HG02852 (cell line): ENCODE data around the gene CASZ1.

Source experiments
- ATAC-seq: cut with Tn5 transposase; IDR thresholded peaks from one replicate; pipeline ENCODE4 v1.9.1; 2021; ENCODE audit warnings: mild to moderate bottlenecking, moderate library complexity; ENCODE audit not compliant: unreplicated experiment

Gene CASZ1

DNA sequence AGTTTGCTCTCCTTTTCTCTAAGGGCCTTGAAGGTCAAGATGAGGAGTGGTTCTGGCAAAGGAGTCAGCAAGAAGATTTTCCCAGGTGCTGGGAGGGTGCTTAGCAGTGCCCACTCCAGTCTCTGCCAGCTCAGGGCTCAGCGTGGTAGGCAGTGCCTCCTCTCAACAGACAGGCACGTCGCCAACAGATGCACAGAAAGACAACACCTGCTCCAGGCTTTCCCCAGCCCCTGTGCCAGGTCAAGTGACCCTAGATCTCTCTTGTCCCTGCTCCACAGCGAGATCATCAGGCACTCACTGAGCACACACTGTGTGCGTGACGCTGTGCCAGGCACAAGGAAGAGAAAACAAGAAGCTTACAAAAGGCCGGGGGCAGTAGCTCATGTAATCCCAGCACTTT, 86.0 kb downstream of the CASZ1 start:
- no peak for ATAC-seq

DNA sequence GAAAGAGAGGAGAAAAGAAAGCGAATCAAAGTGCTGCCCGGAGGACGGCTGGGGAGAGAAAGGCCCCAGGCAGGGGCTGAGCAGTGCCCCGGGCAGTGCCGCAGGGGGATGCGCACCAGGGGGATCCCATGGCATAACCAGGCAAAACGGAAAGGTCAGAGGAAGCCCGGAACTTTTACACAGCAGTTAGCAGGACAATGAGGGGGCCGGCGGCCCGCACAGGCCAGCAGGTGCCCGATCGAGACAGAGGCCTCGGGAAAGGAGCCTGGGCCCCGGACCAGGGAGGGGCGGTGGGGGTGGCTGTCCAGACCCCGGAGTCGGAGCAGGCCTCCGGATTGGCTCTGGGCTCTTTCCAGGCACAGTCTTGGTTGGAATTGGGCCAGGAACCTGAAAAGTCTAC, 86.8 kb downstream of the CASZ1 start:
- ATAC-seq: no peak

DNA sequence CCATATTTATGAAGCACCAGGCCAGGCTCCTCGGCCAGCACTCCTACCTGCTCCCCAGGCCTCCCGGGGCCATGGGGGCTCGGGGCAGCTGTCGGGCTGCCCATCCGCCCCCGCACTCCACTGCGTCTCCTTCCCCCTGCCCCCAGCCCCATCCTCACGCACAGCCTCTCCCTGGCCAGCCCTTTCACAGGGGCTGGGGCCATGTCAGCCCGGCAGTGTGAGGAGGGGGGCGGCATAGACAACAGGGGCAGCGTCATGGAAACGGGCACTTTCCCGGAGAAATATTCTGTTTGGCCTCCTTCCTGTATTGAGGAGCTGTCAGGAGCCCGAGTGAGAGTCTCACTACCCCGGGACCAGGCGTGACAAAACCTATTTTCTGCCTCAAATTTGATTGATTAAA, 87.3 kb downstream of the CASZ1 start:
- no peak for ATAC-seq

DNA sequence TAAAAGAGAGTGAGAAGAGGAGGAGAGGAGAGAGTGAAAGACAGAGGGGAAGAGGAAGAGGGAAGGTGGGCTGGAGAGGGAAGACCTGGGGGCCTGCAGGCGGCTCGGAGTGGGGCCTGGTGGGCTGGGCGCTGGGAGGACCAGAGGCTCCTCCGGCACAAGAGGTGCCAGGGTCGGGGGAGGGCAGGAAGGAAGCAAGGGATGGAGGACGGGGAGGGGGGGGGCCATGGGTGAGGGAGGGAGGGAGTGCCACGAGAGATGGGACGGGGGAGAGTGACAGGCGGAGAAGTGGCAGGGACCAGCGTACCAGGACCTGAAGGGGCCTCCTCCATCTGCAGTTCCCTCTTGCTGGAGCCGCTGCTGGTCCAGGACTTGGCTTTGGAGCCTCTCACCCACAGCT, 87.7 kb downstream of the CASZ1 start:
- ATAC-seq: no peak

DNA sequence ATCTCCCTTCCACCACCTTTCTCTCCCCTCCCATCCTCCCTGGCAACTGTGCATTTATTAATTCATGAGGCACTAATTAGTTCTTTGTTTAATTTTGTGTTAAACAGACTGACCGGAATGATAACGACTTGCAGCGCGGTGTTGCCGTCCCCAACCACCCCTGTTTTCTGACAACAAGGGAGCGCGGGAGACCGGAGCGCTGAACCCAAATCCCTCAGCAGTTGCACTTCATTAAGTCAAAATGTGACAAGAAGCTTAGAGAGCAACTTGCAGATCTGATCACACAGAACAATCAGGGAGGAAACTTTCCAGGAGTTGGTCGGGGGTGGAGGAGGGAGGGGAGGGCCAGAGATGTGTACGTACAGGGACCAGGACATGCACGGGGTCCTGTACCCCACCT, 89.2 kb downstream of the CASZ1 start:
- ATAC-seq: no peak

DNA sequence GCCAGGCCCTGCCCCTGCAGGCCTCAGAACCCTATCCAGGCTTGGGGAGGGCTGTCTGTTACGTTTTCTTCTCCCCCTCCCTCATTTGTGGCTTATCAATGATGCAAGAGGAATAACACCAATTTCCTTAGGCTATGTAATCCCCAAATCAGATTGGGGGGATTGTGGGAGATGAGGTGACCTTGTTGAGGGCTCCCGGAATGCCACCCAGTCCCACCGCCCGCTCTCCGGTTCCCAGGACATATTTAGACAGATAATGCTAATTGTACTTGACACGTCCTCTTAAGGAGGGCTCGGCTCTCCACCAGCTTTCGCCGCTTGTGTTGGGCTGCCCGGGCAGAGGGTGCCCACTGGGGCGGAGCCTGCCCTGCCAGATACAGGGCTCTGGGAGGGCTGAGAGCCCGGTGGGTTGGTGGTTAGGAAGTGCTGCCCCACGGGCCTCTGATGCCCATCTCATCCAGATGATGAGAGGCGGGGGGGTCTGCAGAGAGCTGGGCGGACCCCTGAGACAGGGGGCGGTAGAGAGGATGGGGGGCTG, 90.0 kb downstream of the CASZ1 start:
- no peak for ATAC-seq

DNA sequence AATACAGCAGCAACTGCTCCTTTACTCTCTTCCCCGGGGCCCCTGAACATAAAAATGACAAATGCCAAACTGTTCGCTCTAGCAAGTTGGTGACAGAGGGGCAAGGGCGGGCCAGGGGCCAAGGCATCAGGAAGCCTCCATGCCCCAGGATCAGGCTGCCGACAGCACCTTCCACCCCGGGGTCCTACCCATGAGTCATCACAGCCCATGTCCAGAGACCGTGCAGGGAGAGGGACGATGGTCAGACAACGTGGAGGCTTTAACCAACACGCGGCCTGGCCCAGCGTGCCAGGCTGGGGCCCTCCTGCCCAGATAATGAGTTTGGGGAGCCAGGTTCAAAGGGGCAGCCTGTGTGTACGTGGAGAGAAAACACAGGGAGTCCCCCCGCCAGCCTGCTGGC, 90.5 kb downstream of the CASZ1 start:
- ATAC-seq: no peak

DNA sequence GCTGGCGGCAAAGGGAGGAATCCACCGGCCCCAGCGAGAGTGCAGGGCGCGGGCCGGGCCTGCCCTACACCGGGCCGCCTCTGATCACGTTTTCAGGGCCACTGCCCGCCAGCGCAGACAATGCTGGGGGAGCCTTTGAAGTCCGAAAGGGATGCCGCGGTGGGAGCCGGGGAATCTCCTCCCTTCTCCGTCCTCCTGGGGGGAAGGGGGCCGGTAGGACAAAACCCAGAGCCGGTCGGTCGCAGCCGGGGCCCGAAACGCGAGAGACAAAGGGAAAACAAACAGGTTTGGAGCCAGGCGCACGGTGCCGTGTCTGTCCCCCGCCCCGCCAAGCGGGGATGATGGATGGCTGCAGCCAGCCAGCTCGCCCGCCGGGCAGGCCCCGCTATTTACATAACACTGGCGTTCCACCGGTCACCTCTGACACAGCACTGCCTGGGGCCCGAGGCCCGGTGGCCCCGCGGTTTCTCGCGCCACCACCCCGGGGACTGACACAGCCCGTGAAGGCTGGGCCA, 92.0 kb downstream of the CASZ1 start:
- no peak for ATAC-seq

DNA sequence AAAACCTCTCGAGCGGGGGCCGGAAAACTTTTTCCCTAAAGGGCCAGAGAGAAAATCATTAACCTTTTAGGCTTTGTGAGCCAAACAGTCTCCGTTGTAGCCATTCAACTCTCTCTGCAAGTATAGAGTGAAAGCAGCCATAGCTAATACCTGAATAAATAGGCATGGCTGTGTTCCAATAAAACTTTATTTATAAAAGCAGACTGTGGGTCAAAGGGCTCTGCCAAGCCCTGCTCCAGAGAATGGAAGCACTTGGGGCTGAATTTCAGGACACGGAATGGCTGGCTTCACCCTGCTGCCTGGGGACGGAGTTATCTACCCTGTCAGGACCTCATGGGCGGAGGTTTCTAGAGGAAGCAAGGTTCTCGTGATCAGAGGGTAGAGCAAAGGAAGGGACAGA, 92.7 kb downstream of the CASZ1 start:
- ATAC-seq: no peak

DNA sequence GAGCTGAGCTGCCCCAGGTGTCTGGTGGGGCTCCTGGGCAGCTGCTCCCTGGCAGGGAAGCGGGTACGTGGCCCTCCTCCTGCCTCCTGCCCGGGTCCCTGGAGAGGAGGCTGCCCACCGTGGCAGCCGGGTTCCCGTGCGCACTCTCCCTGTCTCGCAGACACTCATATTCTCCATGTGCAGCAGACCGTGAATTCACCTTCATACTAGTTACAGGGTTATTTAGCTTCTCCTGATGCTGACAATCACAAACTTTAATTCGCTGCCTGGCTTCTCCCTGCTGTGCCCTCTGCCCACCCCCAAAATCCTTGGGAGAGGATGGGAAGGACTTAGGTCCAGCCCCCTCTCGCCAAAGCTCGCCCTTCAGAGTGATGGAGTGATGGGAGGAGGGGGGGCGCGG, 95.3 kb downstream of the CASZ1 start:
- ATAC-seq: no peak

DNA sequence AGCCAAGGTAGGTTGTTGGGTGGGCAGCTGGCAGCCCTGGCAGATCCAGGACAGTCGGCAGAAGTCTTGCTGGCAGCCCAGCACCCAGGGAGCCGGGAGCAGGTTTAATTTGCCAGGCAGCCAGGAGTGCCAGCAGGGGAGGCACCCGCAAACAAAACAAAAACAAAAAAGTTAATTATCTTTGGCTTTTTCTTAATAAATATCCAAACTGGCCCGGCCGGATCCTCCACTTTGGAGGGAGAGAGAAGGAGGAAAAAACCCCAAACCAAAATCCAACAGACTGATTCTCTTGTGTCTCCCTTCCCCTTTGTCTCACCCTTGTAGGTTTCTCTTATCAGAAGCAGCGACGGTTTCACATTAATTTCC, 97.0 kb downstream of the CASZ1 start:
- ATAC-seq: no peak

DNA sequence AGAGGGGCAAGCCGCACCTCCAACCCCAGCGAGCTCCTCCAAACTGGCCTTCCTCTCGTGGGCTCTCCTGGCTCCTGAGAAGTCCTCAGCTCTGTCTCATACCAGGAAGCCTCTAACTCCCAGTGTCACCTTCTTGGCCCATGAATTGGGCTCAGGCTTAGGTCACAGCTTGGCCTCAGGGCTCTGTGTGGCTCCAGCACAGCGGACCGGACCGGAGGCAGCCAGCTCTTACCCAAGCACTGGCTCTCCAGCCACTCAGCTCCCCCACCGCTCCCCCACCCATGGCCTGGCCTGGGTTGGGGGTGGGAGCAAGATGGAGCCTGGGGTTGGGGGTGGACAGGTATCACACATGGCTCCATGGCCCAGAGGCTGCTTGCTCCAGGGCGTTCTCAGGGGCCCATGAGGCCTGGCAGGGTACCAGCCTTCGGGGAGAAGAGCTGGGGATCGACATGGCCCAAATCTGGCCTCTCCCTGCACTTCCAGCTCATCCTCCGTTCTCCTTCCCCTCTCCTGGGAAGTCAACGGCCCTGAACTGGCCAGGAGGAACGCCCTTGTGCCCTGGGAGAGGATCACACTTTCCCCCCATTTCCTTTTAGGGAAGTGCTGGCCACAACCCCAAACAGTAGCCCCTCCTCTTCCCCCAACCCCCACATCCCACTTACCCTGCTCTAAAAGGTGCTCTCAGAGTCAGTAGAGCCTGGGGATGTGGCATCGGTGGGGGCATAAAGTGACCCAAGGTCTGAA, 97.5 kb downstream of the CASZ1 start:
- ATAC-seq: no peak

DNA sequence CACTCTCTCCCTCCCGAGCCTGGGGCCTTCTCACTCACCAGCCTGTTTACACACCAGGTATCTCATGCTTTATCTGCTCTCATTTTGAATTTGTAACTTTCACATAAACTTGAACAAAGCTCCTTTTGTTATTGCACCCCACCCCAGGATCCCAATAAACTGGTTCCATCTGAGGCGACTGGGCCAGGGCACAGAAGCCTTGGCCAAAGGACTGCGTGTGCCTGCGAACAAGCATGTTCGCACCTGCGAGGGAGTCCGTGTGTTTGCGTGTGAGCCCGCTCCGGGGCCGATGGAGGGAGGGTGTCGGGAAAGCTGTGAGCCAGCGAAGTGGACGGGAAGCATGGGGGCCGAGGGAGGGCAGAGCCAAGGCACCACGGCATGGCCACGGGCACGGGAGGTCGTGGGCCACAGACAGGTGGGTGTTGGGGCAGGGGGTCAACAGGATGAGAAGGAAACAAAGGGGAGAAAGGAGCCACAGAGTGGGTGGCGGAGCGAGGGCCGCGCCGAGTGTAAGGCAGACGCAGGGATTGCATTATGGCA, 98.8 kb downstream of the CASZ1 start:
- no peak for ATAC-seq

DNA sequence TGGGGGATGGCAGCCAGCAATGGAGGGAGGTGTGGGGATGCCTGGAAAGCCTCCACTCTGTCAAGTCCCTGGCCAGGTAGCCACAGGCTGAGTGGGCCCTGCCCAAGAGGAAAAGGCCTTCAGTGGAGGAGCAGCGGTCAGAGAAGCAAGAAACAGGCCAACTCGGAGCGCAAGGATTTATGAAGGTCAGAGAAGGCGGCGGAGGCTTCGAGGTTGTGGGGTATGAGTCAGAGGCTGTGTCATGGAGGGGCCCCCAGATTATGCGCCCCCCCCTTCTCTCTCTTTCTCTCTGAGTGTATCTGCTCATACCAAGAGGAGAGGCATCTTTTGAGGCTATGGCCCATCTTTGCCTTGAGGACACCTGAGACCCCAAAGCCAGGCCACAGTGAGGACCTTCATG, 99.5 kb downstream of the CASZ1 start:
- ATAC-seq: no peak

DNA sequence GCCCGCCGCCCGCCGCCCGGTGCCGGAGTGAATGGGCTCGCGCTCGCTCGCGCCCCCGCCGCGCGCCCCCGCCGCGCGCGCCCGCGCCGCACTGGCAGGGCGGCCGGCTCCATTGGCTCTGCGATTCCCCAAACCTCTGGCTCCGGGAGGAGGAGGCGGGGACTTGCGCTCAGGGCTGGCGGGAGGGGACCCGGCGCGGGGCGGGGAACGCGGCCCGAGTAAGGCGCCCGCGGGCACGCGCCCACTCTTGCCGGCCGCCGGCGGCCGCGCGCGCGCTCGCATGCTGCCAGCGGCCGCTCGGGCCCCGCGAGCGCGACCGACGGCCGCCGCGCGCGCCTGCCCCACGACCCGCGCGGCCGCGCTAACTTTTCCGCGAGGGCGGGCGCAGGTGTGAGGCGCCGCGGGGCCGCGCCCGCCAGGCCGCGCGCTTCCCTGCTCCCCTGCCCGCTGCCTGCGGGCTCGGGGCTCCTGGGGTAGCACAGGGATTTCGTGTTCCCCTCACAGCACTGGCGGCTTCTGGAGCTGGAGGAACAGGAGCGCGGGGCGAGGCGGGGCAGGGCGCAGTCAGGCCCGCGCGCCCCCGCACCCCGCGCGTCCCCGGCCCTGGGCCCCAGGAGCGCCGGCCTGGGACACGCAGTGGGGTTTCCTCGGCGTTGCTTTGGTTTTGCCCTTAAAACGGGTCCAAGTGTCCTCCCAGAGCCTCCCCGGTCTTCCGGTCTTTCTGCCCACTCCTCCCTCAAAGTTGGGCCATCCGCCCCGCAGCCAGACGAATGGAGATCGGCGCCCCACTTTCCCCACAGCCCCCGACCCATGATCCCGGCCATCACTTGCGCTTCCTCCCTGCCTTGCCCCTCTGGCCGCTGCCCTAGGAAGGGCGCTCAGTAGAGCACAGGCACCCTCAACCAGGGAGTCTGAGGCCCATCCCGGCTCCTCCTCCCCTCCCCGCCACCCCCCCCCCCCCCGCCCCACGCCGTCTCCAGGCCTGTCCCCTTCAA, 101.5 kb downstream of the CASZ1 start:
- peak; percentile 47 for ATAC-seq

DNA sequence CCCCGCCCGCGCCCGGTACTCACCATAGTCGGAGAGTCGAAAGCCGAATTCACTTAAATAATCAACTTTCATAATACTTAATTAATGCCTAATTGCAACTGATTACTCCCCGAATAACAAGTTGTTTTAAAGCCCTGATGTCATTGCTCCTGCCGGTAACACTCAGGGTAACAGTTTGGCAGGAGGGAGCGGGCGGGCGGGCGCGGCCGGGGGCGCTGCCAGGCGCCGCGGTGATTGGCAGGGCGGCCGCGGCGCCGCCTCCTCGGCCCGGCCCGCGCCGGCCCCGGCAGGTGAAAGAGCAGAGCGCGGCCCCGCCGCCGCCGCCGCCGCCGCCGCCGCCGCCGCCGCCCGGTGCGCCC, 102.2 kb downstream of the CASZ1 start:
- no peak for ATAC-seq

DNA sequence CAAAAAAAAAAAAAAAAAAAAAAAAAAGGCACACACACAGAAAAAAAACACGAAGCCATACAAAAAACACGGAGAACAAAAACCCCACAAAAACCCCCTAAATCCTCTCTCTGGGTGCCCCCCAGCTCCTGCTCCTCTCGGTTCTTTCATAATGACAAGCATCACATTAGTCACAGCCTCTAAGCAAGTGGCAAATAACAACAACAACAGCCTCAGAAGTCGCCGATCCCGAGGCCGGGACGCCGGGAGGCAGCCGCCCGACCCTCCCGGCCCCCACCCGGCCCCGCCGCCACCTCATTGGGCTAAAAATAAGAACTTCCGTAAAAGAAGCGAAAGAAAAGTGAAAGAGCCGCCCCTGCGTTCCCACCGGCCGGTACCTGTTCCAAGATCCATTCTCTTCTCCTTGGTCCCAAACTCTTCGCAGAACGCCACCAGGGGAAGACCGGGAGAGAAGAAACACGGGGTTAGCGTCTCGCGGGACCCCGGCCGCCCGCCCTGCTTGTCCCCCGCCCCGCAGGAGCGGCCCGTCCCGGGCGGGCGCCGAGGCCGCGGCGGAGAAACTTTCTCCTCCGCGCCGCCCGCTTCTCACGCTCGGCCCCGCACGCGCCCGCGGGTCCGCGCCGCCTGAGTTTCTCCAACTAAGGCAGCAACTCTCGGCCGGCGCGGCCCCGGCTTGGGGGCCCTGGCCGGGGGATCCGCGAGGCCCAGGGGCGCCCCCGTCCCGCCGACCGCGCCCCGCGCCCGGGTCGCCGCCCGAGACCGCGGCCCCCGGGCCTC, 102.8 kb downstream of the CASZ1 start:
- peak; percentile 9 for ATAC-seq

DNA sequence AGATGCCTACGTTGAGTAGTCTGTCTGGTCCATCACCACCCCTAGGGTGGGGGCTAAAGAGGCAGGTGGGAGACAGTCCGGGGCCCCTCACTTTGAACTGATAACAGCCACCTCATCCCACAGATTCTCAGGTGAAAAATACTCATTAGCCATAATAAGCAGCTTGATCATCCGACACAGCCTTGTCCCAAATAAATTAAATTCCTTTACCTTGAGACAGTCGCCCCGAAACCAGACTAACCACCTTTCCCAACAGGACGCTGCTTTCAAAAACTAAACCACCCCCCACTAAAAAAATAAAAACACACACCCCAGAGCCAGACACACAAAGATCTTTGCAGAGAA, 103.3 kb downstream of the CASZ1 start:
- no peak for ATAC-seq

DNA sequence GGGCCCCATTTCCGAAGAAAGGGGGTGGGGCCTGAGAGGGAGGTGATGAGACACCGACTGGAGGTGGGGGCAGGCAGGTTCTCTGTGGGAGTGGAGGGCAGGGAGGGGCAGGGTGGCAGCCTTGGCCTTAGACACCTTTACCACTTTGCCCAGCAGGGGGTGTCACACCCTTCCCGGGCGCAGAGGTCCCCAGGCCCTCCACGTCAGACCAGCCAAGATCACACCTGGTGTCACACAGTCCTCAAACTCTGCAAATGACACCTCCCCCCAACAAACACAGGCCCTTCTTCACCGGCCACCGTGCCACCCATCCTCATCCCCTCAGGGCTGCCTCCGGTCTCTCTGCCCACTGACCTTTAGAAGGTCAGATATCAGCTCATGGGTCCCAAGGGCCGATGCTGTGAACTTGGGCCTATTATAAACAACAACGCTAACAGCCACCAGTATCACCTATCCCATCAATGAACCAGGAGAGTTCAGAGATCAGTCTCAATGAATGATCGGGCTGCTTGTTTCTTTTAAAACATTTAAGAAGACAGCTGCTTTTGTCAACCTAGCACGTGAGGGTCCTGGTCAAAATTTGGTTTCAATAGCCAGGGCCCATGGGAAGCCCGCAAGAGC, 103.9 kb downstream of the CASZ1 start:
- no peak for ATAC-seq

DNA sequence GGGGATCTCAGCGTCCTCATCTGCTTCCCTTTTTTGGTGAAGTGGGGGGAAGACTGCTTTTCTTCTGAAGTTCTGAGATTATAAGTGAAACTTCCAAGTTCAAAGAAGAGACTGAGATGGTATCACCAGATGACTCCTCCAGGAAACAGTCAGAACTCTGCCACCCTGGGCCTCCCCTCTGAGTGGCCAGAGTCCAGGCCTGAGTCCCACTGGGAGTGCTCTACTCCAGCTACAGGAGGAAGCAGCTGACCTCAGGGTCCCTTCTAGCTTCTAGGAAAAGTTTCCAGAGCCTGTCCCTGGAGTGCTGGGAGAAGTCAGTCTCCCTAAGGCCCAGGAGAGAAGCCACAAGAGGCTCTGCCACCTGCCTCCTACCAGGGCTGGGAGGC, 104.7 kb downstream of the CASZ1 start:
- no peak for ATAC-seq
